Measurements from ENCODE around the gene KCNJ10. TPM values are rescaled to one million over a fixed set of nuclear protein-coding genes. Genes with fewer than 3 reads are reported as not detected.

KCNJ10 gene
- total RNA-seq, 1 experiment from 2014 or later = 0.26 TPM

- DNase-seq (ENCODE audit: low read depth, low spot score) = no peak
- in situ Hi-C loops (cut with HindIII; ENCODE audit: low pct_unique_long_range_greater_than_20kb, low sequenced_read_pairs) = no loop called here
Measured at GRCh38 chr1:160076295-160076694, 6.3 kb upstream of the KCNJ10 start.

- in situ Hi-C loops (cut with HindIII; ENCODE audit: low pct_unique_long_range_greater_than_20kb, low sequenced_read_pairs) = no loop called here
Measured at GRCh38 chr1:160075836-160076235, 5.9 kb upstream of the KCNJ10 start.

DNA sequence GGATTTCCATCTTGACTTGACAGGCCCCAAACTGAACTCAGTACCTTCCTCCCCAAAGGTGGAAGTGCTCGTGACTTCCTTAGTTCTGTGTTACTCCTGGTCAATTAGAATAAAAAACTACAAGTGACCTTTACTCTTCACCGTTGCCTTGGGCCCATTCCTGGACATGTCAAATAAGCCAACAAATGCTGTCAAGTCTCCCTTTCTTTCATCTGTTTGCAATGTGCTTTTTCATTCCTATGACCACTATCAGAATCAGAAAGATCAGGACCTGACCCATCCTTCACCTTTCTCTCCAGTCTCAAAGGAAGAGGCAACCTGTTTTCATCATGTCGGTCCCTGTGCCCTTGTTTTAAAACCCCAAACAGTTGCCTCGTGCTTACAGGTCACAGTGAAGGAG lies 4.9 kb upstream of the KCNJ10 start:
- in situ Hi-C loops (cut with HindIII; ENCODE audit: low pct_unique_long_range_greater_than_20kb, low sequenced_read_pairs) = no loop called here
- no peak for DNase-seq (ENCODE audit: low read depth, low spot score)

More at GRCh38 chr1:160075836-160076235, 5.9 kb upstream of the KCNJ10 start:
- no peak for DNase-seq (ENCODE audit: low read depth, low spot score)

- in situ Hi-C loops (cut with HindIII; ENCODE audit: low pct_unique_long_range_greater_than_20kb, low sequenced_read_pairs) = no loop called here
- DNase-seq (ENCODE audit: low read depth, low spot score) = no peak
Measured at GRCh38 chr1:160071289-160071688, 1.3 kb upstream of the KCNJ10 start.

DNA sequence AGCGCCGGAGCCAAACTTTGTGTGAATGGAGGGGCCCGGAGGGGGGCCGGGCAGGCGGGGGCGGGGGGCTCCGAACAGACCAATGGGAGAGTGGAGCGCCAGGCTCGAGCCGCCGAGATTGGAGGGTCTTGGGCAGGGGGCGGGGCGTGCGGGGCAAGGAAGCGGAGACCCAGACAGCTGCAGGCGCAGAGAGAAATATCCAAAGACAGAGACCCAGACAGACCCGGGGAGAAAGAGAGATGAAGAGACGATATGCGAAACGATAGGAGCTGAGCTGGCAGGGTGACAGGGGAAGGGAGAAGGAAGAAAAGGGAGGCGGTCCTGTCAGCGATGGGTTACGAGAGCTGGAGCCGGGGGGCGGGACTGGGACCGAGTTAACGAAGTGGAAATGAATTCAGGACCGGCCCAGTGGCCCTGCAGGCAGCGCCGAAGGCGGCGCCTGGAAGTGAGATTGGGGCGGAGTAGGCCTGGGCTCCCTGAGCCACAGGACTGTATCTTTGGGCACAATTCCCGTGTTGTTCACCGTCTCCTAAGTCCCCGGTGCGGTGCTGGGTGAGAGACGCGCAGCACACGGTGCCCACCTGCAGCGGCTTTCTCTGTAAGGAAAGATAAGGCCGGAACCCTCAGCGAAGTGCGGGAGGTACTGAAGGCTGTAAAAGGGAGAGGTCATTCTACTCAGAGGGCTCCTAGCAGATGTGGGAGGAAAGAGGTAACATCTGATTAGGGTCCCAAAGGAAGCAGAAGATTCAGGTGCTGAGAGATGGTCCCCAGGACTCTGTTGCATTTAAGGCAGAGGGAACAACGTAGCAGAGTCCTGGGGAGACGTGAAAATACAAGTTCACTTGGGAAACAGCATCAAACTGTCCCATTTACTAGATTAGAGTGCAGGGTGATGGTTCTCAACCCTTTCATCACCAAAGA lies 543 bp upstream of the KCNJ10 start:
- in situ Hi-C loops (cut with HindIII; ENCODE audit: low pct_unique_long_range_greater_than_20kb, low sequenced_read_pairs) = no loop called here
- DNase-seq (ENCODE audit: low read depth, low spot score) = peak; percentile 74

GRCh38 chr1:160068225-160068624 lies 1.7 kb downstream of the KCNJ10 start:
- in situ Hi-C loops (cut with HindIII; ENCODE audit: low pct_unique_long_range_greater_than_20kb, low sequenced_read_pairs) = no loop called here
- DNase-seq (ENCODE audit: low read depth, low spot score) = no peak

DNA sequence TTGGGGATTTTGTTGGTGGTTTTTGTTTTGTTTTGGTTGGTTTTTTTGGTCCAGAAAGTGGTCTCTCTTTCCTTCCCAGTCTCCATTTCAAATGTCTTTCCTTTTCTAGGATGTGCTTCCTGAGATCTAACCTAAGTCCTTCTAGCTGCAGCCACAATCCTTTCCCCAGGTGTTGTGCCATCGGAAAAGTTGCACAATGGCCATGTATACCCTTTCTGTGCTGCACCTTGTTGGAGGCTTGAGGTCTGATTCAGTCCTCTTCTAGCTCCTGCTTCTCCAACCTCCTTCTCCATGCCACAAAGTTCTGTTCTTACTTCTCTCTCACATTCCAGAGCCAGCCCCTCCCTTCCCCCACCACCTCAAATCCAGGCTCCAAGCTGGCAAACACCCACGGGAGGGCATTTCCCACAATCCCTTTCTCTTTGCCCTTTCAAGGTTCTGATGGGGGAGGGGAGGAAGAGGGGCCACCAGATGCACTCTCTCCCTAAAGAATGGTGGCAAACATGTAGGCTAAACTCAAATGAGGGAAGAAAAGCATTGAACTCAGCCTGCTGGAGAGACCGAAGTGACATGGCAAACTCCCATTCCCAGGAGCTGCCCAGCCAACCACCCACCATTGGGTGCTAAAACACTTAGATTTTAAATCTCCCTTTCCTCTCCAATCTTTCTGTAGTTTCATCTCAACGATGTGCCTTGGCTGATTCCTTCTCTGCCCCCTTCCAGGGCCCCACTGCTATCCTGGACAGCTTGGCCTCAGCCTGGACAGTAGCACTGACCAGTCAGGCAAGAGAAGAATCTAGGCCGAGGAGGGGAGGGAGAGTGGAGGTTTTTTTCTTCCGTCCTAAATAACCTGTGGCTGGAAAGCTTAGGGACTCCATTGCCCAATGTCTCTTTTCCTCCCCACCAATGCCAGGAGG lies 2.9 kb downstream of the KCNJ10 start:
- in situ Hi-C loops (cut with HindIII; ENCODE audit: low pct_unique_long_range_greater_than_20kb, low sequenced_read_pairs) = no loop called here
- DNase-seq (ENCODE audit: low read depth, low spot score) = no peak

GRCh38 chr1:160064746-160065145 lies 5.2 kb downstream of the KCNJ10 start:
- no peak for DNase-seq (ENCODE audit: low read depth, low spot score)
- in situ Hi-C loops (cut with HindIII; ENCODE audit: low pct_unique_long_range_greater_than_20kb, low sequenced_read_pairs) = no loop called here

DNA sequence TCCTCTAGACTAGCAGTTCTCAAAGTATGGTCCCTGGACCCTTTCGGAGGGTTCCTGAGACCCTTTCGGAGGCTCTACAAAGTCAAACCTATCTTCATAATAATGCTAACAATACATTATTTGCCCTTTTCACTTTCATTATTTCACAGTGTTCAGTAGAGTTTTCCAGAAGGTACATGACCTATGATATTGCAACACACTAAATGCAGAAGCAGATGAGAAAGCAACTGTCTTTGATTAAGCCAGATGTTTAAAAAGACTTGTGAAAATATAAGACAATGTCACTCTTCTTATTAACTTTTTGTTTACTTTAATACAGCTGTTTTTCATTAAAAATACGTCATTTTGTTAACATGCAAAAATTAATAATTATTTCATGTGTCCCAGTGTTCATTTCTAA lies 5.8 kb downstream of the KCNJ10 start:
- DNase-seq (ENCODE audit: low read depth, low spot score) = no peak
- in situ Hi-C loops (cut with HindIII; ENCODE audit: low pct_unique_long_range_greater_than_20kb, low sequenced_read_pairs) = no loop called here

DNA sequence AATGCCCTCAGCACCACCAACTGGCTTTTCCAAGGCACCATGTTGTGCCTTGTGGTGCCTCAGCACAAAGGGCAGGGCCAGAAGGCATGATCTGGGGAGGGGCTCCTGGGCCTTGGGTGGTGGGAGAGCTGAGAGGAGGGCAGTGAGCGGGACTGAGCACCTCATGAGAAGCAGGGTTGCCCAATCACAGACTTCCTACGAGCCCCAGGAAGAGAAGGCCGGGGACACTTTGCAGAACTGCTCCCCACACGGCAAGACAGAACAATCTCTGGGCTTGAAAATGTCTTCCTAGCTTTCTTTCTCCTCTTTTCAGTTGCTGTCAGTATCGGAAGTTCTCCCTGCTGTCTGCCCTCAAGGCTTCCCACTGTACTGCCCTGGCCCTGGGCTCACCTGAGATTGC lies 6.8 kb downstream of the KCNJ10 start:
- in situ Hi-C loops (cut with HindIII; ENCODE audit: low pct_unique_long_range_greater_than_20kb, low sequenced_read_pairs) = no loop called here
- no peak for DNase-seq (ENCODE audit: low read depth, low spot score)

- in situ Hi-C loops (cut with HindIII; ENCODE audit: low pct_unique_long_range_greater_than_20kb, low sequenced_read_pairs) = no loop called here
- DNase-seq (ENCODE audit: low read depth, low spot score) = peak; percentile 73
Measured at GRCh38 chr1:160062230-160062532, 7.8 kb downstream of the KCNJ10 start.

GRCh38 chr1:160061369-160062229 lies 8.4 kb downstream of the KCNJ10 start:
- DNase-seq (ENCODE audit: low read depth, low spot score) = peak; percentile 40
- in situ Hi-C loops (cut with HindIII; ENCODE audit: low pct_unique_long_range_greater_than_20kb, low sequenced_read_pairs) = no loop called here

DNA sequence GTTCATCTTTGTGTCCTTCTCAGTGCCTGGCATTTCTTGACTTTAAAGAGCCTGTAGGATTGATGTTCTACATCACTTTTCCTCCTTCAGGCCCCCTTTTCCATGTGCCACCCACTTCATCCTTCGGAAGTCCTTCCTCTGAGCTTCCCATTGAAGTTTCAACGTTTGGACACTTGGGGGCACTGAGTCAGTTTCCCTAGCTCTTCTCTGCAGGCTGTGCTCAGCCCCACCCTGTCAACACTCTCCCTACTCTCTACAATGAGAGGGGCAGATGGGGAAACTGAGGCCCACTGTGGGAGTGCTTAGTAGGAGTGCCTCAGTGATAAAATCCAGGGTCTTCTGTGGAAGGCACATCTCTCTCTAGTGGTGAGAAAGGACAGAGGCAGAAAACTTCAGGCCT lies 11.9 kb downstream of the KCNJ10 start:
- DNase-seq (ENCODE audit: low read depth, low spot score) = peak; percentile 57
- in situ Hi-C loops (cut with HindIII; ENCODE audit: low pct_unique_long_range_greater_than_20kb, low sequenced_read_pairs) = no loop called here

- in situ Hi-C loops (cut with HindIII; ENCODE audit: low pct_unique_long_range_greater_than_20kb, low sequenced_read_pairs) = no loop called here
- DNase-seq (ENCODE audit: low read depth, low spot score) = no peak
Measured at GRCh38 chr1:160056648-160057169, 13.3 kb downstream of the KCNJ10 start.

GRCh38 chr1:160053548-160054365 lies 16.2 kb downstream of the KCNJ10 start:
- no peak for DNase-seq (ENCODE audit: low read depth, low spot score)
- in situ Hi-C loops (cut with HindIII; ENCODE audit: low pct_unique_long_range_greater_than_20kb, low sequenced_read_pairs) = no loop called here

GRCh38 chr1:160052936-160053335 lies 17.0 kb downstream of the KCNJ10 start:
- no peak for DNase-seq (ENCODE audit: low read depth, low spot score)
- in situ Hi-C loops (cut with HindIII; ENCODE audit: low pct_unique_long_range_greater_than_20kb, low sequenced_read_pairs) = no loop called here

DNA sequence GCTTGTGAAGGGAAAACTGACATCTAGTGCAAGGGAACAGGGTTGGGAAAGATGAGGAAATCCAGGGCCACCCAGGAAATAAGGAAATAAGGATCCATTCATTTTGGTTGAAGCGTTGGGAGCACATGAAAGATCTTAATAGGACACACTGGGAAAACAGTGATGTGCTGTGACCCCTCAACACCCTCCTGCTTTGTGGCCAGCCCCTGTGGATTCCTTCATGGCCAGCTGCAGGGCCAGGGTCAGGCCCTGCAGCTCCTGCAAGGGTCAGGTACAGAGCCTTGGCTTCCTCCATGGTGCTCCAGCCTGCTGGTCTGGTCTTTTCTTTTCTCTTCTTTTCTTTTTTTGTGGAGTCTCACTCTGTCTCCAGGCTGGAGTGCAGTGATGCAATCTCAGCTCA lies 19.3 kb downstream of the KCNJ10 start:
- DNase-seq (ENCODE audit: low read depth, low spot score) = no peak
- in situ Hi-C loops (cut with HindIII; ENCODE audit: low pct_unique_long_range_greater_than_20kb, low sequenced_read_pairs) = no loop called here
